ENCODE results near the gene CLCN7.

CLCN7 gene

DNA sequence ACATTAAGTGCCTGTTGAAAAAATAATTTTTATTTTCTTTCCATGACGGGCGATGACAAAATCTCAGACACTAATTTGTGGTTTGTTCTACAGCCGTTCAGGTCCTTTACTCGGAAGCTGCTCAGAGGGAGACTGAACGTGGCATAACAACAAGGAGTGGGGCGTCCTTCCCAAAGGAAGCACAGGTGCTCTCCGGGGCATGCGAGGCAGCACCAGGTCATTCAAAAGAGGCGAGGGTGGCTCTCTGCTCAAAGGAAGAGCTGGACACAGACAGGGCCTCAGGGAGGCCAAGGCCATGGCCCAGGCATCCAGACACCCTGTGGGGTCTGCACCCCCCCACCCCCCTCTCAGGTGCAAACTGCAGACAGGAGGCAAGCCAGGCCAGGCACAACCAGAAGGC lies 76.5 kb downstream of the CLCN7 start:
- Histone ChIP-seq H3K4me3 (ENCODE audit: low read length) (no peak overlapping the region), H3K27ac (ENCODE audit: low read length) (no peak overlapping the region)

GRCh38 chr16:1397779-1398178 lies 77.0 kb downstream of the CLCN7 start:
- Histone ChIP-seq H3K9ac (ENCODE audit: low read depth, low read length) (no peak overlapping the region), H3K4me3 (ENCODE audit: low read length) (no peak overlapping the region), H3K27ac (ENCODE audit: low read length) (no peak overlapping the region), H3K36me3 (ENCODE audit: insufficient read depth, low read depth, low read length) (peaks cover 14% of the 10 kb centered on the region; the same call in 1 of the 2 replicates), H3K4me1 (ENCODE audit: insufficient read depth, low read length) (no peaks in the 10 kb centered on the region), H3K27me3 (ENCODE audit: insufficient read depth, low read length) (no peaks in the 10 kb centered on the region), H3K9me3 (ENCODE audit: insufficient read depth, low read depth, low read length) (no peaks in the 10 kb centered on the region)

More for the DNA sequence above, 76.5 kb downstream of the CLCN7 start:
- no peaks in the 10 kb centered on the region for H3K27me3 ChIP-seq (ENCODE audit: insufficient read depth, low read length)
- H3K4me1 ChIP-seq (ENCODE audit: insufficient read depth, low read length): no peaks in the 10 kb centered on the region
- no peaks in the 10 kb centered on the region for H3K9me3 ChIP-seq (ENCODE audit: insufficient read depth, low read depth, low read length)
- peaks cover 10% of the 10 kb centered on the region; the same call in 1 of the 2 replicates for H3K36me3 ChIP-seq (ENCODE audit: insufficient read depth, low read depth, low read length)
- no peak overlapping the region for H3K9ac ChIP-seq (ENCODE audit: low read depth, low read length)

- Histone ChIP-seq H3K27me3 (ENCODE audit: insufficient read depth, low read length) (no peaks in the 10 kb centered on the region), H3K9me3 (ENCODE audit: insufficient read depth, low read depth, low read length) (no peaks in the 10 kb centered on the region), H3K27ac (ENCODE audit: low read length) (no peak overlapping the region), H3K4me3 (ENCODE audit: low read length) (no peak overlapping the region), H3K4me1 (ENCODE audit: insufficient read depth, low read length) (no peaks in the 10 kb centered on the region), H3K36me3 (ENCODE audit: insufficient read depth, low read depth, low read length) (0 out of 2 replicates have a peak, but pooled peaks cover 12% of the 10 kb centered on the region), H3K9ac (ENCODE audit: low read depth, low read length) (no peak overlapping the region)
Measured at GRCh38 chr16:1395444-1396031, 79.3 kb downstream of the CLCN7 start.

Data from iPS-20b (cell line).